NCI-H524 (cell line): ENCODE results near the gene RXRG.
"Not testable (repeated sequence)": the region's sequence is repeated elsewhere in the genome, so short reads cannot be mapped to it uniquely, and the experiment has no call there.

Experiments used
- DNase-seq, 2 experiments: peaks; one replicate each; lab custom pipeline; 2025; lab: John Stamatoyannopoulos, UW

Gene RXRG

DNA sequence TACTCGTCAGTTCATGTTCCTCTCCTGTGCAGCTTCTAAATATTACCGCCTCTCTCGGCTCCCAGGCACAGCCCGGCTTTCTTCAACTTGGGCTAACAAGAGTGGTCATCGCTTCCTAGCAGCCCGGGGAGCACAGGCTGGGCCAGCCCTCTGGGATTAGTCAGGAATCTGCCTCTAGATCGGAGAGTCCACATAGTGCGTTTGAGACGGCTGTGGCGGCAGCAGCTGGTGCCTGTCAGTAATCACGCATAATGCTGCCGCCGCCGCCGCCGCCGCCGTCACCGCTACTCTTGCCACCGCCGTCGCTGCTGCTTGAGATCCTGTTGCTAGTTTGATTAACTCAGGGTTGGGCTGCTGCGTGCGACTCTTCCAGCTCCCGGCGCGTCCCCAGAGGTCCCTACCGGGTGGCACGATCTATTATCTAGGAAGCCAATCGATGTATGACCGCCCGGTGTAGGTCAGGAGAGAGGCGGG lies at the start of gene RXRG:
RXRG (minus strand) TSS at position 230 of the 474 bp plus-strand sequence. CDS start 233 bp downstream, outside the sequence.
- peak; percentile 76 to 86 for DNase-seq

GRCh38 chr1:165492845-165493373 lies 48.0 kb upstream of the RXRG start:
- no peak for DNase-seq

GRCh38 chr1:165490175-165490574 lies 45.2 kb upstream of the RXRG start:
- DNase-seq, result no peak

GRCh38 chr1:165487921-165488320 lies 43.0 kb upstream of the RXRG start:
- DNase-seq, result peak; percentile 43 to 76

DNA sequence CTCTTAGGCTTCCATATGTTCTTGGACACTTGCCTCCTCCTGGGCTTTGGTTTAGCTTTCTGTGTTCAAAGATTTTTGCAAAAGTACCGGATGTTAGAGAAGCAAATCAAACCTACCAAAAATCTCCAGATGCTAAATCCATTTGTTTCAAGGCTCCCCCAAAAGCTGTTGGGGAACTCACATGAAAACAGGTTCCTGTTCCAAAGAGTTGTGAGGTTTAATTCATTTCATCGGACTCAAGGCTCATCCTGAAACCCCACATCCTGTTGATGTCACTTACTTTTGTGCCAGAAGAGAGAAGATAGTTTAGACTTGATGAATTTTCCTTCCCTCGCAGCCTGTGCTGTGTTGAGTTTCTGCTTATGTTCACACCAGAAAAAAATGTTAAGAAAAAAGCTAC lies 41.7 kb upstream of the RXRG start:
- no peak for DNase-seq

GRCh38 chr1:165485716-165486115 lies 40.8 kb upstream of the RXRG start:
- DNase-seq, result no peak

DNA sequence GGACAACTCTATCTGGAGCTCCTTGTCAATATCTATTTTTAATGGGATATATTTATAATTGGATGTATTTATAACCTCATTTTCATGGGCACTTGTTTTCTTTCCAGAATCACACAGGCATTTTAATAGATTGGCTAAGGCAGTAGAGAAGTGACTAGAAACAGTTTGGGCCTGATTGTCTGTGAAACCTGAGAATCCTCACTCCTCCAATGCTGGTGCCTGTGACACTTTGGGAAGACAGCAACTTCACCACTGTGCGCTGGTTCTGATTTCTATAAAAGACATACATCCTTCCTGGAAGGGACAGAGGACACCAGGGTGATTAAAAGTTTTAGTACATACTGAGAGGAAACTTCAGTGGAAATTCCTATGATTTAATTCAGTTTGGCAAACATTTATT lies 39.6 kb upstream of the RXRG start:
- no peak for DNase-seq

- no peak for DNase-seq
Measured at GRCh38 chr1:165483412-165483811, 38.5 kb upstream of the RXRG start.

- no peak for DNase-seq
Measured at GRCh38 chr1:165481820-165482532, 37.0 kb upstream of the RXRG start.

- DNase-seq, result peak; percentile 92 to 98
Measured at GRCh38 chr1:165476776-165477175, 31.9 kb upstream of the RXRG start.

DNA sequence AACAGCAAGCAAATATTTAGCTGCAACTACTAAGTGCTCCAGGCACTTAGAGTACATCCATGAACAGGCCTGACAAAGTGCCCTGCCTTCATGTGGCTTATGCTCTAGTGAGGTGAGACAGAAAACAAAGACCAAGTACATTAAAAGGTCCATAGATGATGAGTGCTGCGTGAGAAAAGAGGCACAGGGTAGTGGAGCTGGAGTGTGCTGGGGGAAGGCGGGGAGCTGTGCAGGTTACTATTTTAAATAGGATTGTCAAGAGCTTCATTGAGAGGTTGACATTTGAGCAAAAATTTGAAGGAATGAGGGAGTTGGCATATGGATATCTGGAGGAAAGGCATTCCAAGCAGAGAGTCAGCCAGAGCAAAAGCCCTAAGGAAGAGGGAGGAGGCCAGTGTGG lies 29.3 kb upstream of the RXRG start:
- no peak for DNase-seq

GRCh38 chr1:165473081-165473480 lies 28.2 kb upstream of the RXRG start:
- DNase-seq, result no peak

DNA sequence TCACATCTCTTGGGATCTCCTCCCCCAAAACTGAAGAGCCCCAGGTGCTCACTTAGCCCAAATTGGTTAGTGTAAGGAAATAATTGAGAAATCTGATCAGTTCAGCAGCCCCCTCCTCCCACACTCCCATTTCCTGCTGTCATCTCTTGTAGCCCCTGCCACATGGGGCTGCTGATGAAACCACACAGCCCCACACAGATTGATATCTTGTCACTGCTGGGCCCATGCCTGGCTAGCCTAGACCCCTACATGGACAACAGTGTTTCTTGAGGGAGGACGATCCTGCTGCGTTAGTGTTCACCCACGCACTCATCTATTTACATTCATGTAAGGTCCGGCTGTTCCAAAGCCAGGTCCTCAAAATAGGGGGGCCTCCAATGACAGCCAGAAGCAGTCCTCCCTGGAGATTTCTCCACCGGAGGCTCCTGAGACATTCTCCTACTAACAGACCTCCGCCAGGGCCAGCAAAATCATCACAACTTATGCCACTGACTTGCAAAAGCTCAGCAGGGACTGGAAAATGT lies 23.9 kb upstream of the RXRG start:
- DNase-seq, result peak in 1 of 2 experiments; percentile 28

- DNase-seq, result no peak
Measured at GRCh38 chr1:165468253-165468652, 23.3 kb upstream of the RXRG start.

- DNase-seq, result no peak
Measured at GRCh38 chr1:165467706-165468105, 22.8 kb upstream of the RXRG start.

DNA sequence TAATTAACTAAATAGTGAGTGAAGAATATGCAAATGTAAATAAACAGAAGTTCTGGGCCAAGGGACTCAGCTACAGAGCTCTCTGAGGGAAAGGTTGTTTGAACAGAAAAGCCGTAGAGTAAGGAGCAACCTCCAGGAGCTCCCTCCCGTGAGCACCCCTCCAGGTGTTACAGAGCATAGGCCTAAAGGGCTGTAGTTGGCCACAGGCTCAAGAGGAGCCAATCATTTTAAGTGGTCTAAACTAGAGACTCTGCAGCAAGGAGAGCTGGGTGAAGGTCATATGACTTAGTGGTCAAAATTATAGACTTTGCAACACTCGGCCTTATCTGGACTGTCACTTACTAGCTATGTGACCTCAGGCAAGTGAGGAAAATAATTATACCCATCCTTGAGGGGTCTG lies 19.1 kb upstream of the RXRG start:
- no peak for DNase-seq

- DNase-seq, result not testable (repeated sequence)
Measured at GRCh38 chr1:165459683-165460082, 14.8 kb upstream of the RXRG start.

GRCh38 chr1:165456861-165457260 lies 11.9 kb upstream of the RXRG start:
- peak; percentile 88 to 95 for DNase-seq

- no peak for DNase-seq
Measured at GRCh38 chr1:165456114-165456513, 11.2 kb upstream of the RXRG start.

DNA sequence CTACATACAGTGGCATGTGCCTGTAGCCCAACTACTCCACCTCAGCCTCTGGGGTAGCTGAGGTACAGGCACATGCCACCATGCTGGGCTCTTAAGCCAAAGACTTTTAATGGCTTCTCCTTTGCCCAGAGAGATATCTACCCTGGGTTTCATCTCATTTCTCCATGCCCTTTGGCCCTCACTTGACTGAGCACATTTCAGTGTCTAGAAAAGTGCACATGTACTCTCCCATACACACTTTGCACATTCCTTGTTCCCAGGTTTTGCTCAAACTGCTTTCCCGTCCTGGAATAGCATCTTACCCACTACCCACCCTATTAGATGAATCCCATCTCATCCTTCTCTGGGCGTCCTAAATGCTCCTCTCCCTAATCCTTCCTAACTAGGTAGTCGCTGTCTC lies 10.2 kb upstream of the RXRG start:
- no peak for DNase-seq

DNA sequence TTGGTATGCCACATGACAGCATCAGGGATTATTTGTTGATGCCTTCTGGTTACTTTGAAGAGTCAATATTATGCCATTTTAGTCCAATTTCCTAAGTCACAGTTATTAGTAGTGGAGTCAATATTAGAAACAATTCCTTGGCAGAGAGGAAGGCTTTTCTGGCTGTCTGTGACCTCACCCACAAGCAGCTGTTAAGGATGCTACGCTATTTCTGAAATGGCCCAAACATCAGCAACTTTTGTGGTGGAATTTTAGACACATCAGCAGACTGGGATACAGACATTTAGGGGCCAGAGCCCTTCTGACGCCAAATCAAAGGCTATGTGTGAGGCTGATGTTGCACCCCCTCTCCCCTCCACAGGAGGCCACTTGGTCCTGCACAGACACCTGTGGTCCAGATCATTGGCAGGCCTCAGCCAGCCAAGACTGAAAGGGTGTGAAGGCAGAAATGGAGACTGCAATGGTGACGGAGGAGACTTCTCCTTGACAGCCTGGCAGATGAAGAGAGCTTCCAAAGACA lies 9.2 kb upstream of the RXRG start:
- DNase-seq, result no peak

DNA sequence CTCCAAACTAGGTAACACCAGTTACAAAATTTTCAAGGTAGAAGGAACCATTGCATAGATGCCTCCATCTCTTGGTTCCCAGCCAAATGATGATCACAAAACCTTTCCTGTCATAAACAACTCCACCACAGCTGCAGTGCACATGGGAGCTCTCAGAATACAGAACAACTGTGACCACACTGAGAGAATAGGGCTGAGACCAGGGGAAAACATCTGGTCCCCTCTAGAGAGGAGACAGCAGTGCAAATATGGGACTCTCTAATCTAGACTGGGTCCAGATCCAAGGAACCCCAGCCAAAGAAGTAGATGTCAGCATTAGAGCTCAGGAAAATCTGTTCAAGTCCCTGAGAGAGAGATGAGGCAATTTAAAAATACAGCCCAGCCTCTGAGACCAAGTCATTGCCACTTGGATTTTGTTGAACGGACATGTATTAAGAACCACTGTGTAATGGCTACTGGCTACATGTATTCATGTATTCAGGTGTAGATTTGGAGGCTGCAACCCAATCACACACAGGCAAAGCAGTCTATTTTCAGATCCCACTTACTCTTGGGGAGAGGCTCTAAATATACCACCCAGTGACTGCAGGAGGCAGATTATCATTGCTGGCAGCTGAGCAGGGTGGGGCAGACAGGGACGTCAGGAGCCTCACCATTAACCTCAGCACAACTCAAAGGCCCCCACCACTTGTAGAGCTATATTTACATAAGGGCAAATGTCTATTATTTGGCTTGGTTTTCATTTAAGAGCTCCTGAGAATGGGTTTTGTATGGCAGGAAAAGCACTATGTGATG lies 7.6 kb upstream of the RXRG start:
- DNase-seq, result peak in 1 of 2 experiments; percentile 48
